ENCODE results near the gene SDK2.

SDK2 gene

GRCh38 chr17:73551759-73552158, 92.5 kb downstream of the SDK2 start:
- no peak for DNase-seq

GRCh38 chr17:73551144-73551543, 93.1 kb downstream of the SDK2 start:
- no peak for DNase-seq

GRCh38 chr17:73550556-73550955, 93.7 kb downstream of the SDK2 start:
- no peak for DNase-seq

GRCh38 chr17:73549841-73550430, 94.3 kb downstream of the SDK2 start:
- DNase-seq, result no peak

DNA sequence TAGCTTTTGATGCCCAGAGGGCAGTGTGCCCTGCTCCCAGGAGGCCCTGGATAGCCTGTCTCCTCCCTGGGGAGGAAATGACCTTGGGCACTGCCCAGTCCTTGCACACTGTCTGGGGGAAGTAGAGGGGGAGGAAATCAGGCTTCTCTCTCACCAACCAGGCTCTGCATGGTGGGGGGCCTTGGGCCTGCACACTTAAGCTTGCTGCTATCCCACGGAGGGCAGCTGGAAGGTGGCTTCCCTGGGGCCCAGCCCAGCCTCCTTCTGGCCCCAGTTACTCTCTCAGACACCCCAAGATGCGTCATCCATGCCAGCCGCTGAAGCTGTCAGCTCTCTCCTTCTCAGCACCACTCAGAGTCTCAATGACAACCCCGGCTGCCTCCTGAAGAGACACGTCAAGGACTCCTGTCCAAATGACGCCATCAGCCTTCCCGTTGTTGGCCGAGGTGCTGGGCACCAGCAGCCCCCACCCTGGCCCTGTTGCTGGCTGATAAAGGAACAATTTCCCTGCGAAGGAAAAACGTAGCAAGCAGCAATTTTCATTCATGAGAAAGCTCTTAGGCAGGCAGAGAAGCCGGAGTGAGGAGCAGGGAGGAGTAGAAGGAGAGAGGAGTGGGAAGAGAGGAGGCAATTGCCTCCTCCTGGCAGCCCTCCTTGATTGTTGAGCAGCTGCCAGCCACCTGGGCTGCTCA, 95.5 kb downstream of the SDK2 start:
- no peak for DNase-seq

DNA sequence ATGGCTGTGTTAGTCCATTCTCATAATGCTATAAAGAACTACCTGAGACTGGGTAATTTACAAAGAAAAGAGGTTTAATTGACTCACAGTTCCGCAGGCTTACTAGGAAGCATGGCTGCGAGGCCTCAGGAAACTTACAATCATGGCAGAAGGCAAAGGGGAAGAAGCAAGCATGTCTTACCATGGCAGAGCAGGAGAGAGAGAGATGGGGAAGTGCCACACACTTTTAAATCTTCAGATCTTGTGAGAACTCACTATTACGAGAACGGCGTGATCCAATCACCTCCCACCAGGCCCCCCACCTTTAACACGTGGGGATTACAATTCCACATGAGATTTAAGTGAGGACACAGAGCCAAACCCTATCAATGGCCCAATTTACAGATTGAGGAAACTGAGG, 96.5 kb downstream of the SDK2 start:
- no peak for DNase-seq

- DNase-seq, result peak; percentile 68
Observed at GRCh38 chr17:73546770-73547536, 97.3 kb downstream of the SDK2 start.

DNA sequence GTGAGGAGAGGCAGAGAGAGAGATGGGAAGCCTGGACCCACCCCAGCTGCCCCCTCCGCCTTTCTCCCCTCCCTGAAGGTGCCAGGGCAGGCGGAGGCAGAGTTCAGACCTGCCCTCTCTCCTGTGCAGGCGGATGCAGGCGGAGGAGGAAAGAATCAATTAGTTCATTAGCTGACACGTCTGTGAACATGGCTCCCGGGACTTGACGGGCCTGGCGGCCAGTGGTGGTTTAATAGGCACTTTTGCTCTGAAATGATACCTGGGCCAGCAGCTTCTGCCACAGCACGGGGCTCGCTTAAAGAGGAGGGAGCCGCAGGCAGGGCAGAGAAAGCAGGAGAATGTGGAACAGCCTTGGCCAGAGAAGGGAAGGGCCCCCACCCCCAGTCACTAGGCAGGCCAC, 98.1 kb downstream of the SDK2 start:
- DNase-seq, result no peak

DNA sequence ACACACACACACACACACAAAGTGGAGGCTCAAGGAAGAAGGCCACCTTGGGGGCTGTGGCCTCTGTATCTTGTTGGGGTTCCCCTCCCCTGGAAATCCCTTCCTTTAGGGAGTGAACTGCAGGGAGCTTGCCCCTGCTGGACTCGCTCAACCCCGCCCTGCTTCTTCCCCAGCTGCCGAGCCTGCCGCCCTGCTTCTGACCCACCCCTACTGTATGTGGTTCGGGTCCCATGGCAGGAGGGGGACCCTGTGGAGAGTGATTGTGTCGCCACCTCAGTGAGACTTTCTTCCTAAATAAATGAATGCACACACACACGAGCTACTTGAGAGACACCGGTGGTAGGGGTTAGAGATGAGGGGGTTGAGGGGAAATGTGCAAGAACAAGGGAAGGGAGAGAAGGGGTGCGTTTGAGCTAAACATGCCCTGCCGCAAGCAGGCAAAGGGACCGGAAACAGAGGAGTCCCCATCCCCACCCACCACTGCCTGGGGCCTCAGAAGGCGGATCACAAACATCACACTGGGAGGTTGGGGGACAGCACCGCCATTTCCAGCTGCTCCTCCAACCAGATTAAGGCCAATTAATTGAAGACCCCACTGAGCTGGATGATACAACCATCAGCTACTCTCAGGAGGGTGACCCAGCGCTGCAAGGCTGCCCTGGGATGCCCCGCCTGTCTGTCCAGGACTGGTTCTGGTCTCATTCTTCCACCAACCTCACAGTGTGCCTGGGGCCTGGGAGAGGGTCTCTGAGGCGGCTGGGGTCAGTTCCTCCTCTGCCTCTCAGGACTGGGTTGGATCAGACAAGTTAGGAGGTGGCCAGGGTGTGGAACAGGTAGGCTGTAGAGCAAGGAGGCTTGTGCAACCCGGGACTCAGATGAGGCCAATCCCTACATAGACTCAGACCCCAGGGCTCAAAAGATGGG, 98.9 kb downstream of the SDK2 start:
- DNase-seq, result no peak

GRCh38 chr17:73544333-73544732, 99.9 kb downstream of the SDK2 start:
- no peak for DNase-seq

DNA sequence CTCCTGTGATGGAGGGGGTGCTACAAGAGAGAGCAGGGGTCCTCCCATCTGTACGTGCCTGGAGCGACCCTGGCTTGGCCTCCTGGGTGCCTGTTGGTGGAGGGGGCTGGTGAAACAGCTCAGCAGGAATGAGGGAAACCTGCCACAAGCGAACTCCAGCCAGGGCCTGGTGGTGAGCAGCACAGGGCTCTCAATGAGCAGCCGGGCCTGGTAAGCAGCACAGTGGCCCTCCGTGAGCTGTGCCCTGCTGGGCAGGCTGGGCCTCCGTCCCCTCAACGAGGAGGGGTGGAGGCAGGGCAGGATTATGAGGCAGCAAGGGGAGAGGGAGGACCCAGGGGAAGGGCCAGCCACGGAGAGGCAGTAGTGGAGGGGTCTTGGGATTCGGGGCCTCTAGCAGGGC, 101.9 kb downstream of the SDK2 start:
- DNase-seq, result no peak

- DNase-seq, result peak; percentile 68
Observed at GRCh38 chr17:73541561-73541981, 102.7 kb downstream of the SDK2 start.

DNA sequence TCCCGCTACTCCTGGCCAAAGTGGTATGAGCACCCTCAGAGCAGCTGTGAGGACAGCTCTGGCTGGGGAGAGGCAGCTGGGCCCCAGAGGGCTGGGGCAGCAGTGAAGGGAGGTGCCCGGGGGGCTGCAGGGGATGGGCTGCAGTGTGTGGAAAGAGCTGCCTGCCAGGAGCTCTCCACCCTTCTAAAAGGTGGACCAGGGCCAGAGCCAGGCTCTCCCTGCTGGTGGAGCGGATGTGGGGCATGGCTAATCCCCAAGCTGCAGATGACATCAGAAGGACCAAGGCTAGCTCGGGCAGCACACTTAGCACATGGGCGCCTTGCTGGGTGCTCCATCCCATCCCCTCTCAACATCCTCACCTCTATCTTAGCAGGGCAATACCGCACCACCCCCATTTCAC, 103.1 kb downstream of the SDK2 start:
- peak; percentile 74 for DNase-seq

DNA sequence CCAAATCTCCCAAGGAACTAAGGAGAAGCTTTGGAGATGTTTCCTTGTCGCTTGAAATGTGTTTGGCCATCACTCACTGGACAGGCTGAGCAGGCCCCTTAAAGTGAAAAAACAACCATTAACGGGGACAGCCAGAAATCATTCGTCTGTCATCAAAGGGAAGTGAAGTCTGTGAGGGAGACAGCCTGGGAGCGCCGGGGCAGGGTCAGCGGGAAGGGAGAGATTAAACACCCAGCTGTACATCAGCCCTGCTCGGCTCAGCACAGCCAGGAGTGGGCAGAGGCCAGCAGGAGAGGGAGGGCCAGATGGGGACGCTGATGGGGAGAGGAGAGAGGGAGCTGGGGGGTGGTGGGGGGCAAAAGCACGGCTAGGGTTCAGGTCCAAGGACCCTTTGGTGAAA, 105.1 kb downstream of the SDK2 start:
- no peak for DNase-seq

DNA sequence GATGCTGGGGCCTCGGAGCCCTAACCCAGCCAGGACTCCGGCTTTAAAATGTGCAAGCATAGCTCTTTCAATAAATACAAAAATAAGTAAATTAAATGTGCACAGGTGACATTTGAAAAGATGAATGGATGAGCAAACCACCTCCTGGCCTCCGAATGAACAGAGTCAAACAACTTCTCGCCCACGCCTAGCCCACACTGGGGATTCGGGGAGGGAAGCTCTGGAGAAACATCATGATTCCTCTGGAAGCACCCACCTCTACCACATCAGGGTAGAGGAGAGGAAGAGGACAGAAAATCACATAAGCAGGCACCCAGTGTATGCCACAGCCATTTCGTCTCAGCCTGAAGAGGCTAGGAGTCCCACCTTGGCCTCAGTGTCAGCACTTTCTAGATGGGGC, 105.8 kb downstream of the SDK2 start:
- DNase-seq, result no peak

DNA sequence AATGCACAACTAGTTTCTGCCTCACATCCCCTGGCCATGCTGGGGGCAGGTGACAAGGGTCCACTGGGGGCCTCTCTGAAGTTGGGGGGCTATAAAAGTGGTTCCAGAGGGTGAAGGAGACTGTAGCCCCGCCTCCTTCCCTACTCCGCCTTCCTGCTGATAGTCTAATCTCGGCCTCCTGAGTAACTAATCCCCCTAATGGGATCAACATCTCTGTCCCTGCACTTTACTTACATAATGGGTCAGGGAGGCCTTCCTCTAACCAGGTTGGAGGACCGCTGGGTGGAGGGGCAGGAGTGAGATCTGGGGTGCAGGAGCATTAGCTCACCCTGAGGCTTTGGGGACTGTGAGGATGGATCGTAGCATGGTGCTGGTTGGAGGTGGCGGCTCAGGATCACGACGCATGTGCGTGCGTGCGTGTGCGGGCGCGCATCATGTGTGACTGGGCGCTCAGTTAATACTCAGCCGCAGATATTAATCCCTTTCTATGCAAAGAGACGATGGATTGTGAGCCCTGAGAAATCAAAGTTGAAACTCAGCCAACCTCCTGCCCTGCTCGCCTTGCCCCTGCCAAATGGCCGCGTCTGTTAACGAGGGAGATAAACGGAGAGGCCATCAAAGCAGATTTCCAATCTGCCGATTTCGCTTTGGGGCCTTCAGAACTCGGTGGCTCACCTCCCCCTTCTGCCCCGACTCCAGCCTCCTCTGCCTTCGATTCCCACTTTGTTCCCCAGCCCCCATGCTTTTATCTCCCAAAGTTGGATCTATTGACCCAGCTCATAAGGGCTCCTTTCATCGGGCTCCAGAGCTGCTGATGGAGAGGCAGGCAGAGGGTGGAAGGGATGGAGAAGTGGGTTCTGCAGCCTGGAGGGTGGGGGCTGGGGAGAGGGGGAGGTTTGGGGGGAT, 107.3 kb downstream of the SDK2 start:
- no peak for DNase-seq

DNA sequence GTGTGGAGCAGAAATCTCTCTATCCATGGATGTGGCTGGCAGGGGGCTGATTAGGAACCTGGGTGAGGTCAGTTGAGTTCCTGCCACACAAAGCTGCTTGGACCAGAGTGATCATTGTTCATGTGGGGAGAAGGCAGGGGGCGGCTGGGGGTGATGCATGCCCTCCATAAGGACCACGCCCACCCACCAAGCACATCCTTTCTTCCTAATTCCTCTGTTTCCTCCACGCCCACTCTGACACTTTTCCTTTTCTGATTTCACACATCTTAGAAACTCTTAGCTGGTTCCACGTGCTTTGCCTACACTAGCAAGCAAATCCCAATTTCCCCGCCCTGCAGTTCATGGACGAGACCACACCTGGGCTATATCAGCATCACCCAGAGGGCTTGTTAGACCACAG, 108.5 kb downstream of the SDK2 start:
- DNase-seq, result no peak

- no peak for DNase-seq
Observed at GRCh38 chr17:73534209-73534909, 109.9 kb downstream of the SDK2 start.

- DNase-seq, result no peak
Observed at GRCh38 chr17:73533781-73534180, 110.5 kb downstream of the SDK2 start.

GRCh38 chr17:73533127-73533526, 111.1 kb downstream of the SDK2 start:
- DNase-seq, result no peak

- DNase-seq, result peak; percentile 31
Observed at GRCh38 chr17:73532421-73532901, 111.8 kb downstream of the SDK2 start.

Measured in DMS53 (cell line).